SIG-M5 treated with dmso at 0.1 percent for 504 hours (cell line): Measurements from ENCODE around the gene CEP128.

Source experiments
- DNase-seq: peaks from one replicate; lab custom pipeline; 2025; ENCODE audit not compliant: unreplicated experiment; lab: John Stamatoyannopoulos, UW

CEP128 gene

DNA sequence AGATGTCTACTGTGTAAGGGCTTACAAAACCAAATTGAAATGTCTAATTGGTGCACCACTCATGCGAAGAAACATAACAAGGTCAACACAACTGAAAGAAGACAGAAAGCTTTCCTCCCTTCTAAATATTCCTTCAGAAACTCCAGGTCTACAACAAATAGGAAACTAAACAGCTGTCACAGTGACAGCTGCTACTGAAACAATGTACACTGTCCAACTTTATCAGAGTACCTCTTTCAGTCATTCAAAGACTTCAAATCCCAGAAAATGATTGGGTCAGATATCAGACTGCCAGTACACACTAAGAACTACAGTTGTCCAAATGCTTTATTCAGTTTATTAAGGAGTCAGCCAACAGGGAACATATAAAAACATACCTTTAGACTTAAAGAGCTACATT lies 35.2 kb downstream of the CEP128 start:
- no peak for DNase-seq

GRCh38 chr14:80902608-80903007 lies 38.9 kb downstream of the CEP128 start:
- no peak for DNase-seq

DNA sequence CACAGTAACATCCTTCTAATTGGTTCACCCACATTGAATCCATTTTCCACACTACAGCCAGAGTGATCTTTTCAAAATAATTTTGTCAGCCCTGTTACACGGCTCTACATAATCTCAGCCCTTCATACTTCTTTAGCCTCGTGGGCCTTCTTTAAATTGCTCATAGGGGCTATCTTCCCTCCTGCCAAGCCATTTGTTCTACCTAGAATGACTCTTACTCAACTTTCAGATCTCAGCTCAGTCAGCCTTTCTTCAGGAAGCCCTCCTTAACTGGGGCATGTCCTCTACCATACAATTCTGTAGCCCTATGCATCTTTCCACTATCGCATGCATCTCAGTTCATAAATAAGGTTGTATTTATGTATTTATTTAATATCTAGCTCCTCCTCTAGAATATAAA lies 39.7 kb downstream of the CEP128 start:
- no peak for DNase-seq

GRCh38 chr14:80901260-80901659 lies 40.3 kb downstream of the CEP128 start:
- DNase-seq: no peak

DNA sequence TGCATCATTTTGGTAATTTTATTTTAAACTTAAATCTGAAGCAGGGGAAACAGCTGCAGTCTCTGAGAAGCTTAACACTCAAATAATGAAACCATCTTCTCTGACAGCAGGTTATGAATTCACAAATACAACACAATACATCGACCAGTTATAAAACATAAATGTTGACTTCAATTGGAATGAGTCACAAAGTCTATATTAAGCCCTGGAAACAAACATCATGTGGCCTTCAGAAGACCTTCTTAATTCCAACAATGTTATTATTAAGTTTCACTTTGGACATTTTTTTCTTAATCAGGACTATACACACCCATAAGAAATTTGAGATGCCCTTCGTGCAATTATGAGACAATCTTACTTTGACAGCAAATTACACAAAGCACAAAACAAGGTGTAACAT lies 68.9 kb downstream of the CEP128 start:
- no peak for DNase-seq

DNA sequence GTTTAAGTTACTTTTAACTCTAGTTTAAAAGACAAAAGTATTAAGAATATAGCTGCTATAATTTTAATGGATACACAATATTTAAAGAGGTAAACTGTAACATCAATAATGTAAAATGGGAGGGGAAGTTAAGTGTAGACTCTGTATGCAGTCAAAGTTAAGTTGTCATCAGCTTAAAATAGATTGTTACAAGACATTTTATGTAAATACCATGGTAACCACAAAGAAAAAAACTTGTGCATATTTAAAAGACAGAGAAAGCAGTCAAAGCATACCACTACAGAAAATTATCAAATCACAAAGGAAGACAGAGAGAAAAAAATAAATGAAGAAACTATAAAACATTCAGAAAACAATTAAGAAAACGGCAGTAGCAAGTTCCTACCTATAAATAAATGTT lies 73.3 kb downstream of the CEP128 start:
- no peak for DNase-seq

DNA sequence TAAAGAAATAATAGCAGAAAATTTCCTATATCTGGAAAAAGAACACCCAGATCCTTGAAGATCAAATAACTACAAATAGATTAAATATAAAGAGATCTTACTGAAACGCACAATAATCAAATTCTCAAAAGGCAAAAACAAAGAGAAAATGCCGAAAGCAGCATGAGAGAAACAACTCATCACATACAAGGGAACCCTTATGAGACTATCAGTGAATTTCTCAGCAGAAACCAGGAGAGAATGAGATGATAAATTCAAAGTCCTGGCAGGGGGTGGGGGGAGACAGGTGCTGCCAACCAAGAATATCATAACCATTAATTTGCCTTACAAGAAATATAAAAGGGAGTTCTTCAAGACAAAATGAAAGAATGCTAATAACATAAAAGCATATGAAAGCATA lies 73.7 kb downstream of the CEP128 start:
- DNase-seq: no peak

GRCh38 chr14:80867091-80867490 lies 74.4 kb downstream of the CEP128 start:
- no peak for DNase-seq

GRCh38 chr14:80865565-80865964 lies 76.0 kb downstream of the CEP128 start:
- no peak for DNase-seq

- DNase-seq: no peak
Observed at GRCh38 chr14:80862983-80863382, 78.6 kb downstream of the CEP128 start.

DNA sequence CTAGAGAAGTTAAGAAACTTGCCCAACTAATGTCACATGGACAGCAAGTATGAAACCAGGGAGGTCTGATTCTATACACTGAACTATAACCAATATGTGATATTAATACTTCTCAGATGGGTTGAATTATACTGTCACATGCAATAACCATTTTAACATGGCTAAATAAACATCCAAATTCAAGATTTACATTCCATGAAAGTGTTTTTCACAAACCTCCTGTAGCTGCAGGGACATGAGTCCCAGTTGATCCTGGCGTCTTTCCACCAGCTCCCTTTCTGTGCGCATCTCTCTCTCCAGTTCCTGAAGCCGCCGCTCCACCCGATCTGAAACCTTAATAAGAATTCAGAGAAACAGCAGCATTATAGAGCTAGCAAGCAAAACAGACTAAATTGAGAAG lies 79.0 kb downstream of the CEP128 start:
- no peak for DNase-seq

GRCh38 chr14:80850197-80850814 lies 91.2 kb downstream of the CEP128 start:
- DNase-seq: peak; percentile 3

DNA sequence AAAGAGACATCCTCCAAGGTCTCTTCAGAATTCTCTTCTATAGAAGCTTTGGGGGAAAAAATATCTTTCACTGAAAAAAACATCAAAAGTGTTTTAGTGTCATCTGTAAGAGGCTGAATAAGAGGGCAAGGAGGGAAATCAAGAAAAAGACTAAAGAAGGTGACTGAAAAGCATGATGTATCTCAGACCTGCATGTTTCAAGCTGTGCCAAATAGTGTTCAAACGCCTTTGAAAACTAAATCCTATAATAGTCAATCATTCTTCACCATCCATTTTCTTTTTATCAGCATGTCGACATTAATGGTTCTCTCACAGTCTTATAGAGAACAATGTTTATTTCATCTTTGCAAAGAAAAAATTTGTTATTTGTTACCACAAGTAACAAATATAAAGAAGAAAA lies 94.5 kb downstream of the CEP128 start:
- DNase-seq: no peak

DNA sequence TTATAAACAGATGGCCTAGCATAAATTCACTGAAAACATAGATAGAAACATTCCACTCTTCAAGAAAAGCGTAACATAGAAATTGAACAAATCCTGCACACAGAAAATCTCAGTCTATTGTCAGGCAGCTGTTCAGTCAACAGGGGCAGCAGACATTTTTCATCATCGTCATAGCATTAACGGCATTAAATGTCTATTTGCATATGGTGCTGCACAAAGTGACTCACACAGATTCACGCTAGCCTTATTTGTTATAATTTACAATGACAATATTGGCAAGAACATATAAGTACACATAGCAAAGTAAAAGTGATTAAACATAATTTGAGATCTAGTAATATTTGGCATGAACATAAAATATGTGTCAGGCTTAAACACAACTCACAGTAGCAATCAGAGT lies 95.7 kb downstream of the CEP128 start:
- DNase-seq: no peak

- DNase-seq: no peak
Observed at GRCh38 chr14:80844872-80845271, 96.7 kb downstream of the CEP128 start.

DNA sequence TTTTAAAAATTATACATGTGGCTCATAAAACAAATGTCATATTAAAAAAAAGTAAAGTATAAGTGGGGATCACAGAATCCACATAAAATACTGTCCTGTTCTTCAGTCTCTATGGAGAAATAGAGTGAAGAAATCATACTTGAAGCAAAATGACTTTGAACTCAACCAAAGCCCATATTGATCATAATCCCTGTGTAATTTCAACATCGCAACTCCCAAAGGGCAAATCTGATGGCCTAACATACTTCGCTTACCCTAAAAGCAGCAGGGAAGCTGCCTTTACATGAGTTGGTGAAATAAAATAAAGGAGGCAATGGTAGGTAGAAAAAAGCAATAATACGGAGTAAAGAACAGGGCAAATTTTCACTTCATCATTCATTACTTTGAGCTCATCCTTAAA lies 101.8 kb downstream of the CEP128 start:
- no peak for DNase-seq

GRCh38 chr14:80809663-80810062 lies 131.9 kb downstream of the CEP128 start:
- DNase-seq: no peak

- no peak for DNase-seq
Observed at GRCh38 chr14:80805136-80805535, 136.4 kb downstream of the CEP128 start.

DNA sequence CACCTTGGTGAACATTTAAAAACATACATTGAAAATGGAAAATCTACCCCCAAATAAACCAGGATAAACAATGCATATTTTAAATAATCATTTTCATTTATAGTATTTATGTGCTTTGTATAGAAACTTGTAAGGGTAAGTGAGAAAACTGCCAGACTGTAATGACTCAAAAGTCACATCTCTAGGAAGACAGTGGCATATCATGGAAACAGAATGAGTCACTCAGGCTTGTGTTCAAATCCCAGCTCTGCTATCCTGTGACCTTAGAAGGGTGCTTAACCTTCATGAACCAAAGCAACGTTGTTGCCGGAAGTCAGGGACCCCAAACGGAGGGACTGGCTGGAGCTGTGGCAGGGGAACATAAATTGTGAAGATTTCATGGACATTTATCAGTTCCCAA lies 142.7 kb downstream of the CEP128 start:
- DNase-seq: no peak

- no peak for DNase-seq
Observed at GRCh38 chr14:80798211-80798610, 143.3 kb downstream of the CEP128 start.

DNA sequence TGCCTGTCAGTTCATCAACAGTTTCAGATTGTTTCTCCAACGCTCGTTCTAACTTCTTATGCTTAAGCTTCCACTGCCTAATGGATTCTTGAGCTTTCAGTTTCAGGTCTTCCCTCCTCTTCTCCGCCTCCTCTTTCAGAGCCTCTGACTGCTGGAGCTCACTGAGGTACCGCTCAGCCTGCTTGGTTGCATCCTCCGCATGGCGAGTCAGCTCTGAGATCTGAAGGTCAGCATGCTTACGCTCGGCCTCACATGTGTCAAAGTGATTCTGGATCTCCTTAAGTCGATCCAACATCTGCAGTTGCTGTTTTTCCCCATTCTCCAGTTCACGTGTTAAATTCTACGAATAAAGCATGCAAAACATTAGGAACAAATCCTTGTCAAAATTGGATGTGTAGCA lies 148.8 kb downstream of the CEP128 start:
- DNase-seq: no peak

DNA sequence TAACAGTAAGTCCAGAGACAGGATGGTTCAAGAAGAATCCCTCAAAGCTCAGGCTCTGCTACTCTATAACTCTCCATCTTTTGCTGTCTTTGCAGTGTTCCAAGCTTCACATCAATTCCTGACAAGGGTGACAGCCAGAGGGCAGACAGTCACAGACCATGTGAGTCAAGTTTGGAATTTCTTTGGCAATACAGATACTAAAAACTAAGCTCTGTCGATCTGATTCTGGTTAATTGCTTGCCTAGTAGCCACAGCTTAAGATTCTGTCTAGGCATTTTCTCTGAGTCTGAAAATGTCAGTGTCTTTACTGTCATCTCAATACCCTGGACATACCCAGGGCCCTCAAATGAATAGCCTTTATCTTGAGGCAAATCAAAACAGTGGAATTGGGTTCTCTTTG lies 153.7 kb downstream of the CEP128 start:
- no peak for DNase-seq

DNA sequence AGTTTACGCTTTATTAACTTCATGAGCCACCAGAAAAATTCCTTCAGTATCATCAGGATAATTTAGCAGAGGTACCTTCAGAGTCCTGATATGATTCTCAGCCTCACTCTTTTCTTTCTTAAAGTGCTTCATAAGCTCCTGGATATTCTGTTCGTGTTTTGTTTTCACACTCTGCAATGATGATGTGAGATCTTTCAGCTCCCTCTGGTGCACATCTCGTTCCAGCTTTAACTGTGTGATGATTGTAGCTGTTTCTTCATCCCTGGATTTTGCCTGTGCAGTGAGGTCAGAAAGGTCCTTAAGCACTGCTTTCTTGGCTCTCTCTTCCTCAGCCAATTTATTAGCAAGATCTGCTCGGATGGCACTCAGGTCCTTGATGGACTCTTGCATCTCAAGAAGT lies 156.7 kb downstream of the CEP128 start:
- DNase-seq: no peak

DNA sequence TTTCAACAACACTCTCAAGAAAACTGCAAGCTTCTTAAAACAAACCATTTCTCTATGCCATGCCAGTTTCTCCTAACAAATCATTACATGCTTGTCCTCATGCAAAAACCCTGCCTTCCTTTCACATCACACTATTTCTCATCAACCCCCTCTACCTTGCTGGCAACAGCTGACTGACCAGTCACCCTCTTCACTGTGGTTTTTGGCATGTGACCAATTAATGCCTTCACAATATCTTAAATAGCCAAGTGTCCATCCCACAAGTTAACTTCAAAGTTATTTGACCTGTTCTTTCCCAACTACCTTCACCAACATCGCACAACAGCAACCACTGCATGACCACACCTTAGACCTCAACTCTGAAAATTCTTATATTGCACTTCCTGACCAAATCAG lies 159.6 kb downstream of the CEP128 start:
- DNase-seq: no peak
